Stimulated activated CD8-positive, alpha-beta memory T cell treated with anti-CD3 and anti-CD28 coated beads, Interleukin-7, amount 100 ng/mL, for 48 hours (primary cell): ENCODE measurements around the gene TBC1D24.
"Not testable (repeated sequence)": the region's sequence is repeated elsewhere in the genome, so short reads cannot be mapped to it uniquely, and the experiment has no call there.

ENCODE experiments used
- DNase-seq, 2 donors: peaks; one replicate each; pipeline ENCODE4 v3.0.0-alpha.2; 2020; ENCODE audit warnings: low read depth in 1 of 2; ENCODE audit errors: extremely low read depth in 1 of 2

Gene TBC1D24

DNA sequence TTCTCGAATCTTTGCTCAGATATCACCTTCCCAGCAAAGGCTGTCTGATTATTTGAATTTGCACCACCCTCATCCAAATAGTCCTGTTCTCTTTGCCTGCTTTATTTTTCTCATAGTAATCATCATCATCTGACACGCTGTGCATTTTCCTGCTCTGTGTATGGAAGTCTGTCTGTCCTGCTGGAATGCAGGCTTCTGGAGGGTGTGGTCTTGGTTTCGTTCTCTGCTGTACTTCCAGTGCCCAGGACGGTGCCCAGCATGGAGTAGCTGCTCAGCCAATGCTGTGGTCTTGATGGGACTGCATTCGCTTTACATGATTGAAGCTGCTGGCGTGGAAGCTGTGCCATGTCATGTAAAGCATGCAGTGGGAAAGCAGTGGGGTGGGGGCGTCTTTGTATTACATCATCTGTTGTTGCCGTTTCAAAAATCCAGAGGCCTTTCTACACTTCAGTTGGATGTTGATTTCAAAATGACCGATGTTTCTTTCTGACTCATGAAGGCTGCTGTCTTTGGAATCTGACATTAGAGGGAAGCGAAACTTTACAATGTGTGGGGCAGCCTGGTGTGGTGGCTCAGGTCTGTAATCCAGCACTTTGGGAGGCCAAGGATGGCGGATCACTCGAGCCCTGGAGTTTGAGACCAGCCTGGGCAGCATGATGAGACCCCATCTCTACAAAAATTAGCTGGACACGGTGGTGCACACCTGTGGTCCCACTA, 79.9 kb downstream of the TBC1D24 start:
- DNase-seq: not testable (repeated sequence)
